GM12874 (cell line): Measurements from ENCODE around the gene COL6A1.

ENCODE experiments used
- CTCF ChIP-seq: IDR thresholded peaks from 2 replicates; pipeline ENCODE4 v1.5.1; 2011; ENCODE audit warnings: low read depth, mild to moderate bottlenecking, control low read depth, low read length, moderate library complexity; ENCODE audit not compliant: insufficient read depth

Gene COL6A1

DNA sequence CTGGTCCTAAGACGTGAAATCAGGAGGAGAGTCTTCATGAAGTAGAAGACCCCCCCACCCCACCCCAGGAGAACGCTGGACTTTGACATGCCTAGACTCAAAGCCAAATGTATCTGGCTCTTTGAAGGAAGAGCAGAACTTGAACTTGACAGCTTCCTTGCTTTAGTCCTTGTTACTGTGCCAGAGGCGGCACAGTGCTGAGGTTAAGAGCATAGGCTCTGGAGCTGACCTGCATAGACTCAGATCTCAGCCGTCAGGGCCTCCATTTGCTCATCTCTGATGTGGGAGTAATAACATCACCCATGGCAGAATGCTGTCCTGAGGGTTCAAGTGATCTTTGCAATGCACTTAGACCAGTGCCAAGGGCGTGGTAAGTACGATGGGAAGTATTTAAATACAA lies 39.0 kb downstream of the COL6A1 start:
- TF ChIP-seq CTCF: no peak

- no peak for TF ChIP-seq CTCF
Observed at GRCh38 chr21:46021398-46021797, 39.8 kb downstream of the COL6A1 start.

GRCh38 chr21:46021978-46022544 lies 40.5 kb downstream of the COL6A1 start:
- no peak for TF ChIP-seq CTCF

- no peak for TF ChIP-seq CTCF
Observed at GRCh38 chr21:46022551-46023525, 41.3 kb downstream of the COL6A1 start.

DNA sequence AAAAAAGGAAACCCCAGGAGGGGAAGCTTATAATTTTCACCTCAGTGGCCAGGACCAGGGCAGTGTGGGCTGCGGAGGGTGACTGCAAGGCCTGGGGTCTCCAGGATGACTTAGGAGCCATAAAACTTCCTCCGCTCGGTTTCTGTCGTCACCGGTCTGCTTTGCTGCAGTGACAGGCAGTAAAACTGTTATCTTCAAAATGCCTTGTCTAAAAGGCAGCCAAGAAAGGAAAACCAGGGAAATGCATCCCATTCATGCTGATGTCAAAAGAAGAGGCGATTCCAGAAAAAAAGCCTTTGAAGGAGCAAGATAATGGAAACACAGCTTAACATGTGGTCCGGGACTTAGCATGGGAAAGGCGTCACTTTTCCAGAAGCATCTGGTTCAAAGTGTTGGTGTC lies 42.0 kb downstream of the COL6A1 start:
- TF ChIP-seq CTCF: no peak

DNA sequence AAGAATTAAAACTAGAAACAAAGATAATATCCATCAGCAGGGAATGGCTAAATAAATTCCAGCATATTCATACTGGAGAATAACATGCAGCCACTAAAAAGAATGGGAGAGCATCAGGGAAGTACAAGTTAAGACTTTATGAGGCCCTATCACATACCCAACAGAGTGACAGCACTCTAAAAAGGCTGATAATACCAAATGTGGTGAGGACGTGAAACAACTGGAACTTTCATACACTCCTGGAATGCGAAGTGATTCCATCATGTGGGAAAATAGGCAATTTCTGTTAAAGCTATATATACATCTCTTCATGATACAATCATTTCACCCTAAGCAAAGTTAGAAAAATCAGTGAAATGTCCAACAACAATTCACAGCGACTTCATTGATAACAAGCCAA lies 42.6 kb downstream of the COL6A1 start:
- TF ChIP-seq CTCF: no peak

DNA sequence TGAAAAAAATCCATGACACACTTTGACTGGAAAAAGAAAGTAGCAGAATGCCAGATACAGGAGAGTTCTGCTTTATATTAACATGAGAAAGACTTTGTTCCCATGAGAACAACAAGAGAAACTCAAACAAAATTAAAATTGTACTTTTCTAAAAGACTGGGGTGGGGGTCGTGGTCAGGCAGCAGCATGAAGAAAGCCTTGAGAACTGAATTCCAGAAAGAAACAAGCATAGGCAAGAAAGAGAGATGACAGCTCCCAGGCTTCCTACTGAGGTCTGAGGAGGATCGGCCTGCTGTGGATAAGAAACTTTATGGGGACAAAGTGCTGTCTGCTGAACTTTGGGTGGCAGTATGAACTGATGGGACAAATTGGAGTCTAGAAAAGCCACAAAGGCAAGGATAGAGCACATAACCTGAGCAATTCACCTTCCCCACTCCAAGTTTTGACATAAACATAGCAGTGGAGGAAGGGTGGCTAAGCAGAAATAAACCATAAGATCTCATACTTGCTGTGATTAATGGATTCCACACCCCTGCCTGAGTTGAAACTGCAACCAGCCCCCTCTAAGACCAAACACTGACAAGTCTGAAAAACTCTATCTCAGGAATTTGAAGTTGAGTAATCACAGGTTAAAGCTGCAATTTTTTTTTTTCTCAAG lies 43.7 kb downstream of the COL6A1 start:
- no peak for TF ChIP-seq CTCF
